OCI-LY7 (cell line): ENCODE measurements around the gene NFIX. TPM values are rescaled to one million over a fixed set of nuclear protein-coding genes. Genes with fewer than 3 reads are reported as not detected.

Source experiments
- BruUV-seq: library from RNA; stranded (reverse); fragments of 400-500 nt; replicated peaks from 2 replicates; lab custom pipeline; 2021; lab: Mats Ljungman, UMichigan
- CTCF ChIA-PET: fragments of 300-600 bp; sonication (Branson Sonifier 250); formaldehyde crosslinking; loops from one replicate; lab custom pipeline; 2022; ENCODE audit warnings: antibody characterized with exemption; ENCODE audit not compliant: unreplicated experiment; lab: Charles Lee
- POLR2A ChIA-PET: fragments of 300-600 bp; sonication (Branson Sonifier 250); formaldehyde crosslinking; loops from one replicate; lab custom pipeline; 2022; ENCODE audit warnings: antibody characterized with exemption; lab: Charles Lee
- DNase-seq: peaks from one replicate; pipeline ENCODE4 v3.0.0-alpha.2; 2015; ENCODE audit warnings: low spot score
- H2AFZ ChIP-seq: fragments of 200-600 bp; sonication (generic), shearing (Covaris generic); 2 replicates; pipeline ENCODE4 v1.6.1; 2014; ENCODE audit warnings: mild to moderate bottlenecking, antibody characterized with exemption, low read length, moderate library complexity
- H3K27ac ChIP-seq: fragments of 200-600 bp; sonication (generic); 2 replicates; pipeline ENCODE4 v1.5.1; 2014; ENCODE audit warnings: mixed run types, low read depth, mild to moderate bottlenecking, moderate library complexity, low read length, inconsistent platforms; ENCODE audit not compliant: poor library complexity, severe bottlenecking
- H3K36me3 ChIP-seq: fragments of 200-600 bp; sonication (generic); 2 replicates; pipeline ENCODE4 v1.6.1; 2014; ENCODE audit warnings: mild to moderate bottlenecking, antibody characterized with exemption, low read length, moderate library complexity, mixed read lengths; ENCODE audit not compliant: insufficient read depth
- H3K4me1 ChIP-seq: fragments of 200-600 bp; sonication (generic); 2 replicates; pipeline ENCODE4 v1.5.1; 2014; ENCODE audit warnings: mild to moderate bottlenecking, low read length; ENCODE audit not compliant: insufficient read depth, poor library complexity, severe bottlenecking
- H3K4me2 ChIP-seq: fragments of 200-600 bp; sonication (generic); 2 replicates; pipeline ENCODE4 v1.6.1; 2014; ENCODE audit warnings: mild to moderate bottlenecking, low read length
- H3K4me3 ChIP-seq: fragments of 200-600 bp; sonication (generic); 2 replicates; pipeline ENCODE4 v1.5.1; 2014; ENCODE audit warnings: mild to moderate bottlenecking, low read depth, low read length; ENCODE audit not compliant: poor library complexity, severe bottlenecking
- H3K79me2 ChIP-seq: fragments of 200-600 bp; sonication (generic); 2 replicates; pipeline ENCODE4 v1.6.1; 2016; ENCODE audit warnings: low read depth, mild to moderate bottlenecking, low read length, moderate library complexity, mixed read lengths; ENCODE audit not compliant: insufficient read depth
- H3K9me2 ChIP-seq: fragments of 200-600 bp; sonication (generic); 2 replicates; pipeline ENCODE4 v1.6.1; 2016; ENCODE audit warnings: mild to moderate bottlenecking, low read length, mixed read lengths; ENCODE audit not compliant: insufficient read depth
- H3K9me3 ChIP-seq: fragments of 200-600 bp; sonication (generic); 2 replicates; pipeline ENCODE4 v1.6.1; 2014; ENCODE audit warnings: mild to moderate bottlenecking, mixed run types, low read length, mixed read lengths
- H4K20me1 ChIP-seq: fragments of 200-600 bp; sonication (generic); 2 replicates; pipeline ENCODE4 v1.6.1; 2014; ENCODE audit warnings: mild to moderate bottlenecking, antibody characterized with exemption, low read length, moderate library complexity, mixed read lengths; ENCODE audit not compliant: insufficient read depth
- EZH2phosphoT487 ChIP-seq: fragments of 200-600 bp; sonication (generic); IDR thresholded peaks from 2 replicates; pipeline ENCODE4 v1.6.1; 2018; ENCODE audit warnings: low read depth, borderline replicate concordance, mild to moderate bottlenecking, mixed run types, antibody characterized with exemption, low read length, moderate library complexity, mixed read lengths
- intact Hi-C: fragments of 100-400 bp; cut with micrococcal nuclease; formaldehyde crosslinking; loops from one replicate; pipeline ENCODE4 v1.10.0; 2022; ENCODE audit not compliant: unreplicated experiment
- total RNA-seq, 2 experiments: library from RNA; depleted of rRNA in 1 of 2; stranded (reverse); fragments of >200 nt in 1 of 2; shearing (Covaris generic) in 1 of 2; gene quantifications; 2 replicates each; pipeline ENCODE4 v1.2.3, GENCODE V29; 2014 to 2022
- TF ChIP-seq, protein P1 (sequence below): fragments of 200-600 bp; sonication (generic); conservative IDR thresholded peaks from 2 replicates; pipeline ENCODE4 v1.5.1; 2014; ENCODE audit warnings: mild to moderate bottlenecking, antibody characterized with exemption, low read length, moderate library complexity, mixed read lengths

The NFIX gene
- total RNA-seq, 2 experiments from 2014 or later: 0.16 to 0.72 TPM

DNA sequence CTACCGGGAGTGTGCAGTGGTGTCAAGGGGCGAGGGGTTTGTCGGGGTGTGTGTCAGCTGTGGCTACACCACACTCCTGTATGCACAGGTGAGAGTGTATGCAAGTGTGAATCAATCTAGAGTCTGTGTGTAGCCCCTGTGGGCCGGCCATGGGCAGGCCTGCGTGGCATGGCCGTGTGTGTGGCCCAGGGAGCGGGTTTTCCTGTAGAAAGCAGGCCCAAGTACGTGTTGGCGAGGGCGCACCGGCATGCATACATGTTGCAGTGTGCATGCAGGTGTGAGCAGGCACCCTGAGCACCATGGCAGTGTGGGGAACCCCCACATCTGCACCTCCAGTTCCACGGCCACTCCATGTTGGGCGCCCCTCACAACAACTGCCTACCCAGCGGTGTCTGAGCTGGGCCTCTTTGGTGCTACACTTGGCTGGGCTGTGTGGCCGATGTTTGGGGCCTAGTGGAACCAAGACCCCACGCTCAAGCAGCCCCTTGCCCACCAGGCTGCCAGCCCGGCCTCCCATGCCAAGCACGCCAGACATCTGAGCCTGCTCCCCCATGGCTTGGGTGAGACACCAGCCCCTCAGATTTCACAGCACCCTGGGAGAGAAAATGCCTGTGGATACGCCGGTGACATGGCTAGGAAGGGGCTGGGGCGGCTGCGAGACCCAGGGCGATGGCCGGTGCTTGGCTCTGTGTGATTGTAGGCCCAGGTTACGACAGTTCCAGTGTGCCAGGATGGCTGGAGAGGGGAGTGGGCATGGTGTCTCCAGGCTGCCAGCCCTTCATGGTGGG, 2.1 kb downstream of the NFIX start:
- intact Hi-C loops: no loop called here
- no peak for DNase-seq
- no peaks in the 10 kb centered on the region for H4K20me1 ChIP-seq
- TF ChIP-seq, protein P1, sequence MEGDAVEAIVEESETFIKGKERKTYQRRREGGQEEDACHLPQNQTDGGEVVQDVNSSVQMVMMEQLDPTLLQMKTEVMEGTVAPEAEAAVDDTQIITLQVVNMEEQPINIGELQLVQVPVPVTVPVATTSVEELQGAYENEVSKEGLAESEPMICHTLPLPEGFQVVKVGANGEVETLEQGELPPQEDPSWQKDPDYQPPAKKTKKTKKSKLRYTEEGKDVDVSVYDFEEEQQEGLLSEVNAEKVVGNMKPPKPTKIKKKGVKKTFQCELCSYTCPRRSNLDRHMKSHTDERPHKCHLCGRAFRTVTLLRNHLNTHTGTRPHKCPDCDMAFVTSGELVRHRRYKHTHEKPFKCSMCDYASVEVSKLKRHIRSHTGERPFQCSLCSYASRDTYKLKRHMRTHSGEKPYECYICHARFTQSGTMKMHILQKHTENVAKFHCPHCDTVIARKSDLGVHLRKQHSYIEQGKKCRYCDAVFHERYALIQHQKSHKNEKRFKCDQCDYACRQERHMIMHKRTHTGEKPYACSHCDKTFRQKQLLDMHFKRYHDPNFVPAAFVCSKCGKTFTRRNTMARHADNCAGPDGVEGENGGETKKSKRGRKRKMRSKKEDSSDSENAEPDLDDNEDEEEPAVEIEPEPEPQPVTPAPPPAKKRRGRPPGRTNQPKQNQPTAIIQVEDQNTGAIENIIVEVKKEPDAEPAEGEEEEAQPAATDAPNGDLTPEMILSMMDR: no peak
- TF ChIP-seq EZH2phosphoT487: no peak
- no peaks in the 10 kb centered on the region for H3K9me2 ChIP-seq
- no peak overlapping the region for H3K27ac ChIP-seq
- H3K4me2 ChIP-seq: no peak overlapping the region
- ChIA-PET POLR2A (no interaction called here), CTCF (interaction anchor here (0.6 kb wide), 1 partner anchor 32 kb away, joined by 3 read pairs; no protein-coding TSS in a partner anchor)
- no peak overlapping the region for H3K4me3 ChIP-seq
- no peaks in the 10 kb centered on the region for H3K79me2 ChIP-seq
- H3K36me3 ChIP-seq: no peaks in the 10 kb centered on the region
- no peaks in the 10 kb centered on the region for H3K4me1 ChIP-seq
- no peak overlapping the region for H2AFZ ChIP-seq
- H3K9me3 ChIP-seq: no peaks in the 10 kb centered on the region
- BruUV-seq: no TSS peak

DNA sequence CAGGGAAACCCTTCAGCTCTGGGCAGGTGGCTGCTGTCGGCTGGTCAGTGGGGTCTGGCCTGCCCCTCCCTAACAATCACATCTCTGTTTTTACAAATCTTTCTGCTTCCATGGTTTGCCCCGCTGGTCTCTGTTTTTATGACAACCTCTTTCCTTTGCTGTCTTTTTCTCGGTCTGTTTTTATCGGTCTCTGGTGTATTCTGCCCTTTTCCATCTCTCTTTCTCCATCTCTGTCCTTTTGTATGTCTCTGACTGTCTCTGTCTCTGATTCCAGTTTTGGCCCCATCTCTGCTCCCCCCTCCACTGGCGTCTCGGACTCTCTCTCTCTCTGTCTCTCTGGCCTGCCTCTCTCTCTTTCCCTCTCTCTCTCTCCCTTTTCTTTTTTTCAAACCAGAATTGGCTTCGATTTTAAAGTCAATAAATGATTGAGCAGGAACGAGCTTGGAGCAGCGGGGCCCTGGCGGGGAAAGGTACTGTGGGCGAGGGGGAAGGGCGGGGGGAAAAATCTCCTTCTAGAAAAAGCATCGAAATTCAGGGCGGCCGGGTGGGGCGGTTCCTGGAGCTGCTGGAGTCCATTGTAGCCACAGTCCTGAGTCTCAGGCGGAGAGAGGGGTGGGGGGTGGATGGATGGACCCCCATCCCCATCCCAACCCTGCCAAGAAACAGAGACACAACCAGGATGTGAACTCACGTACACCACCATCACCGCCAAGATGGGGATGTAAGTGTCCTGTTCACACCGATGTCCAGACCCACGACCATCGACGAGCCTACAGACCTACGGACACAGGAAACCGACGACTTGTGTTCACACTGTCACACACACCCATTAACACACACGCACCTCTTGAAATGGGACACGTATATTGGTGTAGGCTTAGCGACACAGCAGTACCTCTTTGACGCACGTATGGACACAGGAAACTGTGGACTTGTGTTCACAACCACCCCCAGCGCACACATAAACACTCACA, 3.0 kb downstream of the NFIX start:
- no peaks in the 10 kb centered on the region for H3K4me1 ChIP-seq
- ChIA-PET POLR2A (no interaction called here), CTCF (interaction anchor here (0.6 kb wide), 1 partner anchor 33 kb away, joined by 3 read pairs; no protein-coding TSS in a partner anchor)
- no peak overlapping the region for H3K4me2 ChIP-seq
- DNase-seq: no peak
- no peaks in the 10 kb centered on the region for H3K79me2 ChIP-seq
- TF ChIP-seq EZH2phosphoT487: no peak
- TF ChIP-seq, protein P1: no peak
- no peak overlapping the region for H3K4me3 ChIP-seq
- no peak overlapping the region for H2AFZ ChIP-seq
- no peak overlapping the region for H3K27ac ChIP-seq
- H3K9me3 ChIP-seq: no peaks in the 10 kb centered on the region
- no TSS peak for BruUV-seq
- intact Hi-C loops: no loop called here
- H3K9me2 ChIP-seq: no peaks in the 10 kb centered on the region
- no peaks in the 10 kb centered on the region for H3K36me3 ChIP-seq
- H4K20me1 ChIP-seq: no peaks in the 10 kb centered on the region
